ENCODE data around the gene MYMX. TPM values are rescaled to one million over a fixed set of nuclear protein-coding genes. Genes with fewer than 3 reads are reported as not detected.

The MYMX gene
- total and polyA plus RNA-seq, 2 of the 13 experiments (the other 11 are each of a cell fraction or from before 2014, with no cell fraction given), result not detected

DNA sequence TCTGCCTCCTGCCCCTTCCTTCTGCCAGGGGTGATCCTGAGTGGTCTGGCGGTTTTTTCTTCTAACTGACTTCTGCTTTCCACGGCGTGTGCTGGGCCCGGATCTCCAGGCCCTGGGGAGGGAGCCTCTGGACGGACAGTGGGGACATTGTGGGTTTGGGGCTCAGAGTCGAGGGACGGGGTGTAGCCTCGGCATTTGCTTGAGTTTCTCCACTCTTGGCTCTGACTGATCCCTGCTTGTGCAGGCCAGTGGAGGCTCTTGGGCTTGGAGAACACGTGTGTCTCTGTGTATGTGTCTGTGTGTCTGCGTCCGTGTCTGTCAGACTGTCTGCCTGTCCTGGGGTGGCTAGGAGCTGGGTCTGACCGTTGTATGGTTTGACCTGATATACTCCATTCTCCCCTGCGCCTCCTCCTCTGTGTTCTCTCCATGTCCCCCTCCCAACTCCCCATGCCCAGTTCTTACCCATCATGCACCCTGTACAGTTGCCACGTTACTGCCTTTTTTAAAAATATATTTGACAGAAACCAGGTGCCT is 16.9 kb downstream of the MYMX start:
- DNase-seq (ENCODE audit: low spot score) (no peak), ATAC-seq (no peak), FAIRE-seq (no peak)
- no peaks in the 10 kb centered on the region for H3K9me3 ChIP-seq (ENCODE audit: low read length)
- H3K27ac ChIP-seq (ENCODE audit: extremely low read length, insufficient read depth, low read length), result no peak overlapping the region
- H3K4me1 ChIP-seq (ENCODE audit: insufficient read depth, low read length), result peaks cover 53% of the 10 kb centered on the region
- intact Hi-C loops (cut with micrococcal nuclease; ENCODE audit: unreplicated experiment) (loop anchor here (1.0 to 2.0 kb wide), 3 partner anchors 12 to 137 kb away; no protein-coding TSS in a partner anchor), in situ Hi-C loops (cut with HindIII; ENCODE audit: extremely low pct_ligation_motif_present, low pct_unique_long_range_greater_than_20kb) (no loop called here)
- H3K79me2 ChIP-seq (ENCODE audit: insufficient read depth, low read length), result no peaks in the 10 kb centered on the region
- CTCF ChIA-PET (ENCODE audit: low intra/inter-chr PET ratio, low total read pairs), result interaction anchor here (2.0 to 5.3 kb wide), 4 partner anchors 11 to 138 kb away, joined by 10 to 38 read pairs (median 27); partner anchors contain the start of gene SLC29A1
- H3K4me3 ChIP-seq (replicated peaks in 1 of 3; ENCODE audit: insufficient read depth in 1 of 3, low read depth in 2 of 3, low read length in 3 of 3), result no peak overlapping the region
- no peak overlapping the region for H2AFZ ChIP-seq (ENCODE audit: low read length)
- no peak overlapping the region for H3K9ac ChIP-seq (ENCODE audit: insufficient read depth, low read depth, low read length)
- no peaks in the 10 kb centered on the region for H3K27me3 ChIP-seq (ENCODE audit: control insufficient read depth in 1 of 2, insufficient read depth in 2 of 2, low read length in 2 of 2)
- peaks cover 11 to 24% of the 10 kb centered on the region in 2 experiments for H3K36me3 ChIP-seq (replicated peaks in 1 of 2; ENCODE audit: control insufficient read depth in 1 of 2, insufficient read depth in 2 of 2, low read length in 2 of 2)
- no peak overlapping the region for H3K4me2 ChIP-seq (ENCODE audit: low read depth, low read length)
- no TSS peak for BruUV-seq (replicated peaks)
- POLR2A ChIA-PET, result interaction anchor here (3.2 to 3.7 kb wide), 2 partner anchors 10 to 13 kb away, joined by 20 to 48 read pairs; partner anchors contain the start of genes HSP90AB1 and SLC29A1
- no peaks in the 10 kb centered on the region for H4K20me1 ChIP-seq (ENCODE audit: insufficient read depth, low read length)
- 95% methylated on average over 12 of the region's 14 CpGs for WGBS (ENCODE audit: low lambda C conversion rate)
- no peak for TF ChIP-seq NFYC (CRISPR knock-in tag; IDR thresholded peaks at IDR 0.05)
- peak; percentile 19; the same call in 1 of the 2 replicates for TF ChIP-seq PITX1 (CRISPR knock-in tag; IDR thresholded peaks at IDR 0.05)
- TF ChIP-seq GABPA (IDR thresholded peaks at IDR 0.05; ENCODE audit: low read depth, low read length), result no peak
- TF ChIP-seq GABPA (CRISPR knock-in tag; IDR thresholded peaks at IDR 0.05; ENCODE audit: low read depth), result no peak
- TF ChIP-seq SOX13 (IDR thresholded peaks at IDR 0.05), result no peak
- TF ChIP-seq SOX13 (CRISPR knock-in tag; conservative IDR thresholded peaks at IDR 0.05 in 1 of 2, IDR thresholded peaks at IDR 0.05 in 1 of 2), result no peak
- TF ChIP-seq, protein P1, sequence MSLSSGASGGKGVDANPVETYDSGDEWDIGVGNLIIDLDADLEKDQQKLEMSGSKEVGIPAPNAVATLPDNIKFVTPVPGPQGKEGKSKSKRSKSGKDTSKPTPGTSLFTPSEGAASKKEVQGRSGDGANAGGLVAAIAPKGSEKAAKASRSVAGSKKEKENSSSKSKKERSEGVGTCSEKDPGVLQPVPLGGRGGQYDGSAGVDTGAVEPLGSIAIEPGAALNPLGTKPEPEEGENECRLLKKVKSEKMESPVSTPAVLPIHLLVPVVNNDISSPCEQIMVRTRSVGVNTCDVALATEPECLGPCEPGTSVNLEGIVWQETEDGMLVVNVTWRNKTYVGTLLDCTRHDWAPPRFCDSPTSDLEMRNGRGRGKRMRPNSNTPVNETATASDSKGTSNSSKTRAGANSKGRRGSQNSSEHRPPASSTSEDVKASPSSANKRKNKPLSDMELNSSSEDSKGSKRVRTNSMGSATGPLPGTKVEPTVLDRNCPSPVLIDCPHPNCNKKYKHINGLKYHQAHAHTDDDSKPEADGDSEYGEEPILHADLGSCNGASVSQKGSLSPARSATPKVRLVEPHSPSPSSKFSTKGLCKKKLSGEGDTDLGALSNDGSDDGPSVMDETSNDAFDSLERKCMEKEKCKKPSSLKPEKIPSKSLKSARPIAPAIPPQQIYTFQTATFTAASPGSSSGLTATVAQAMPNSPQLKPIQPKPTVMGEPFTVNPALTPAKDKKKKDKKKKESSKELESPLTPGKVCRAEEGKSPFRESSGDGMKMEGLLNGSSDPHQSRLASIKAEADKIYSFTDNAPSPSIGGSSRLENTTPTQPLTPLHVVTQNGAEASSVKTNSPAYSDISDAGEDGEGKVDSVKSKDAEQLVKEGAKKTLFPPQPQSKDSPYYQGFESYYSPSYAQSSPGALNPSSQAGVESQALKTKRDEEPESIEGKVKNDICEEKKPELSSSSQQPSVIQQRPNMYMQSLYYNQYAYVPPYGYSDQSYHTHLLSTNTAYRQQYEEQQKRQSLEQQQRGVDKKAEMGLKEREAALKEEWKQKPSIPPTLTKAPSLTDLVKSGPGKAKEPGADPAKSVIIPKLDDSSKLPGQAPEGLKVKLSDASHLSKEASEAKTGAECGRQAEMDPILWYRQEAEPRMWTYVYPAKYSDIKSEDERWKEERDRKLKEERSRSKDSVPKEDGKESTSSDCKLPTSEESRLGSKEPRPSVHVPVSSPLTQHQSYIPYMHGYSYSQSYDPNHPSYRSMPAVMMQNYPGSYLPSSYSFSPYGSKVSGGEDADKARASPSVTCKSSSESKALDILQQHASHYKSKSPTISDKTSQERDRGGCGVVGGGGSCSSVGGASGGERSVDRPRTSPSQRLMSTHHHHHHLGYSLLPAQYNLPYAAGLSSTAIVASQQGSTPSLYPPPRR (CRISPR knock-in tag; IDR thresholded peaks at IDR 0.05; ENCODE audit: borderline replicate concordance), result no peak
- no peak for TF ChIP-seq NR1H2 (CRISPR knock-in tag; IDR thresholded peaks at IDR 0.05; ENCODE audit: borderline replicate concordance, low read depth)
- no peak for TF ChIP-seq SP140L (CRISPR knock-in tag; IDR thresholded peaks at IDR 0.05; ENCODE audit: borderline replicate concordance)
- no peak for TF ChIP-seq RXRB (CRISPR knock-in tag; IDR thresholded peaks at IDR 0.05; ENCODE audit: borderline replicate concordance)
- no peak for TF ChIP-seq ZNF451 (CRISPR knock-in tag; IDR thresholded peaks at IDR 0.05)
- TF ChIP-seq, protein P2, sequence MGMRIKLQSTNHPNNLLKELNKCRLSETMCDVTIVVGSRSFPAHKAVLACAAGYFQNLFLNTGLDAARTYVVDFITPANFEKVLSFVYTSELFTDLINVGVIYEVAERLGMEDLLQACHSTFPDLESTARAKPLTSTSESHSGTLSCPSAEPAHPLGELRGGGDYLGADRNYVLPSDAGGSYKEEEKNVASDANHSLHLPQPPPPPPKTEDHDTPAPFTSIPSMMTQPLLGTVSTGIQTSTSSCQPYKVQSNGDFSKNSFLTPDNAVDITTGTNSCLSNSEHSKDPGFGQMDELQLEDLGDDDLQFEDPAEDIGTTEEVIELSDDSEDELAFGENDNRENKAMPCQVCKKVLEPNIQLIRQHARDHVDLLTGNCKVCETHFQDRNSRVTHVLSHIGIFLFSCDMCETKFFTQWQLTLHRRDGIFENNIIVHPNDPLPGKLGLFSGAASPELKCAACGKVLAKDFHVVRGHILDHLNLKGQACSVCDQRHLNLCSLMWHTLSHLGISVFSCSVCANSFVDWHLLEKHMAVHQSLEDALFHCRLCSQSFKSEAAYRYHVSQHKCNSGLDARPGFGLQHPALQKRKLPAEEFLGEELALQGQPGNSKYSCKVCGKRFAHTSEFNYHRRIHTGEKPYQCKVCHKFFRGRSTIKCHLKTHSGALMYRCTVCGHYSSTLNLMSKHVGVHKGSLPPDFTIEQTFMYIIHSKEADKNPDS (CRISPR knock-in tag; IDR thresholded peaks at IDR 0.05), result peak; percentile 89; the same call in 1 of the 2 replicates
- TF ChIP-seq ZNF891 (CRISPR knock-in tag; IDR thresholded peaks at IDR 0.05), result no peak
- TF ChIP-seq, protein P3, sequence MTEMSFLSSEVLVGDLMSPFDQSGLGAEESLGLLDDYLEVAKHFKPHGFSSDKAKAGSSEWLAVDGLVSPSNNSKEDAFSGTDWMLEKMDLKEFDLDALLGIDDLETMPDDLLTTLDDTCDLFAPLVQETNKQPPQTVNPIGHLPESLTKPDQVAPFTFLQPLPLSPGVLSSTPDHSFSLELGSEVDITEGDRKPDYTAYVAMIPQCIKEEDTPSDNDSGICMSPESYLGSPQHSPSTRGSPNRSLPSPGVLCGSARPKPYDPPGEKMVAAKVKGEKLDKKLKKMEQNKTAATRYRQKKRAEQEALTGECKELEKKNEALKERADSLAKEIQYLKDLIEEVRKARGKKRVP (CRISPR knock-in tag; IDR thresholded peaks at IDR 0.05), result no peak
- TF ChIP-seq, protein P4, sequence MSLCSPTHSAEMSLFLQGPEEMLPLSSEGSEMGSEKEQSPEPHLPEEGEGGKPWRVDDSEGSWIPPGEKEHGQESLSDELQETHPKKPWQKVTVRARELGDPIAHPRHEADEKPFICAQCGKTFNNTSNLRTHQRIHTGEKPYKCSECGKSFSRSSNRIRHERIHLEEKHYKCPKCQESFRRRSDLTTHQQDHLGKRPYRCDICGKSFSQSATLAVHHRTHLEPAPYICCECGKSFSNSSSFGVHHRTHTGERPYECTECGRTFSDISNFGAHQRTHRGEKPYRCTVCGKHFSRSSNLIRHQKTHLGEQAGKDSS (CRISPR knock-in tag; IDR thresholded peaks at IDR 0.05; ENCODE audit: borderline replicate concordance, low read depth), result no peak
- no peak for TF ChIP-seq DNMT1 (CRISPR knock-in tag; IDR thresholded peaks at IDR 0.05)
